ENCODE results near the gene EEFSEC. TPM values are rescaled to one million over a fixed set of nuclear protein-coding genes. Genes with fewer than 3 reads are reported as not detected.

The EEFSEC gene
- total RNA-seq, 3 donors from 2014 or later: 13.9 to 28.2 (median 19.8) TPM

GRCh38 chr3:128257632-128258031, 104.4 kb downstream of the EEFSEC start:
- DNase-seq (ENCODE audit: low spot score in 2 of 2): no peak
- no peaks in the 10 kb centered on the region for H3K4me1 ChIP-seq
- TF ChIP-seq, protein P1, sequence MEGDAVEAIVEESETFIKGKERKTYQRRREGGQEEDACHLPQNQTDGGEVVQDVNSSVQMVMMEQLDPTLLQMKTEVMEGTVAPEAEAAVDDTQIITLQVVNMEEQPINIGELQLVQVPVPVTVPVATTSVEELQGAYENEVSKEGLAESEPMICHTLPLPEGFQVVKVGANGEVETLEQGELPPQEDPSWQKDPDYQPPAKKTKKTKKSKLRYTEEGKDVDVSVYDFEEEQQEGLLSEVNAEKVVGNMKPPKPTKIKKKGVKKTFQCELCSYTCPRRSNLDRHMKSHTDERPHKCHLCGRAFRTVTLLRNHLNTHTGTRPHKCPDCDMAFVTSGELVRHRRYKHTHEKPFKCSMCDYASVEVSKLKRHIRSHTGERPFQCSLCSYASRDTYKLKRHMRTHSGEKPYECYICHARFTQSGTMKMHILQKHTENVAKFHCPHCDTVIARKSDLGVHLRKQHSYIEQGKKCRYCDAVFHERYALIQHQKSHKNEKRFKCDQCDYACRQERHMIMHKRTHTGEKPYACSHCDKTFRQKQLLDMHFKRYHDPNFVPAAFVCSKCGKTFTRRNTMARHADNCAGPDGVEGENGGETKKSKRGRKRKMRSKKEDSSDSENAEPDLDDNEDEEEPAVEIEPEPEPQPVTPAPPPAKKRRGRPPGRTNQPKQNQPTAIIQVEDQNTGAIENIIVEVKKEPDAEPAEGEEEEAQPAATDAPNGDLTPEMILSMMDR (IDR thresholded peaks at IDR 0.05): no peak
- TF ChIP-seq POLR2A (IDR thresholded peaks at IDR 0.05) (no peak), POLR2AphosphoS5 (IDR thresholded peaks at IDR 0.05) (no peak)
- H3K27ac ChIP-seq: no peak overlapping the region
- no peak overlapping the region for H3K4me3 ChIP-seq
- no peaks in the 10 kb centered on the region for H3K36me3 ChIP-seq
- peaks cover 6 to 16% of the 10 kb centered on the region in 2 donors for H3K9me3 ChIP-seq
- intact Hi-C loops (cut with DNase I; ENCODE audit: low total_unique reads): no loop called here
- no peaks in the 10 kb centered on the region for H3K27me3 ChIP-seq

DNA sequence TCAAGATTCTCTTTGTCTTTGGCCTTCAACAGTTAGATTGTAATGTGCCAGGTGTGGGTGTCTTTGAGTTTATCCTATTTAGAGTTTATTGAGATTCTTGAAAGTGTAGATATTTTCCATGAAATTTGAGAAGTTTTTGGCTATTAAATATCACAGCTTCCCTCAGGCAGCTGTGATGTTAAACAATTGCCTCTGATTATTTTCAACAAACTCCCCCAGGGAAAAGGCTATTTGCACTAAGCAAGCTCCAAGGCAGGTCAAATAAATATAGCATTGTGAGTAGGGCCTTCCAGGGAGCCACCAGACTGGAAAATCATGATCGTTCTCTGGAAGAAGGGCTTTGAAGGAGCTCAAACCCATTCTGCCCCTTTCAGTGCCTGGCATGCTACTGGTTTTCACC, 107.0 kb downstream of the EEFSEC start:
- no peak for DNase-seq (ENCODE audit: low spot score in 2 of 2)
- H3K27me3 ChIP-seq: no peaks in the 10 kb centered on the region
- intact Hi-C loops (cut with DNase I; ENCODE audit: low total_unique reads): no loop called here
- no peaks in the 10 kb centered on the region for H3K36me3 ChIP-seq
- no peak overlapping the region for H3K4me3 ChIP-seq
- no peak overlapping the region for H3K27ac ChIP-seq
- H3K4me1 ChIP-seq: no peaks in the 10 kb centered on the region
- no peak for TF ChIP-seq POLR2AphosphoS5 (IDR thresholded peaks at IDR 0.05)
- TF ChIP-seq, protein P1 (IDR thresholded peaks at IDR 0.05): no peak
- TF ChIP-seq POLR2A (IDR thresholded peaks at IDR 0.05): no peak
- H3K9me3 ChIP-seq: peaks cover 6 to 16% of the 10 kb centered on the region in 2 donors

GRCh38 chr3:128262457-128262856, 109.2 kb downstream of the EEFSEC start:
- Histone ChIP-seq H3K27ac (no peak overlapping the region), H3K4me3 (no peak overlapping the region), H3K4me1 (no peaks in the 10 kb centered on the region), H3K27me3 (no peaks in the 10 kb centered on the region), H3K36me3 (no peaks in the 10 kb centered on the region), H3K9me3 (peaks cover 6 to 16% of the 10 kb centered on the region in 2 donors)
- intact Hi-C loops (cut with DNase I; ENCODE audit: low total_unique reads): no loop called here
- DNase-seq (ENCODE audit: low spot score in 2 of 2): no peak
- TF ChIP-seq POLR2A (IDR thresholded peaks at IDR 0.05) (no peak), POLR2AphosphoS5 (IDR thresholded peaks at IDR 0.05) (no peak)

DNA sequence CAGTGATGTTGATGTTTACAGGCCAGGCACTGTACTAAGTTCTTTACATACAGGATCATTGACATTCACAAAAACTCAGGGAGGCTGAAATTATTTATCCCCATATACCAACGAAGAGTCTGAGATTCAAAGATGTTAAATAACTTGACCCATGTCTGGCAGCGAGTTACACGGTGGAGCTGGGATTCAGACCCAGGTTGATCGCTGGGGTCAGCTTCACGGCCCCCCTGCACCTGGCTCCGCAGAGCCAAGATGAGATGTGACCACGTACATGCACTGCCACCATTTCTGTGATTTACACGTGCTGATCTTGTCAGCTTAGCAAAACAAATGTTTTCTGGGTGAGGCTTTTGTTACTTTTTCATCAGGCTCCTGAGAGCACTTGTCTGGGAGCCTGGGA, 109.8 kb downstream of the EEFSEC start:
- DNase-seq (ENCODE audit: low spot score in 2 of 2): no peak
- Histone ChIP-seq H3K4me1 (no peaks in the 10 kb centered on the region), H3K9me3 (peaks cover 6 to 16% of the 10 kb centered on the region in 2 donors), H3K27me3 (no peaks in the 10 kb centered on the region), H3K36me3 (no peaks in the 10 kb centered on the region), H3K4me3 (no peak overlapping the region), H3K27ac (no peak overlapping the region)
- intact Hi-C loops (cut with DNase I; ENCODE audit: low total_unique reads): no loop called here
- TF ChIP-seq, protein P1 (IDR thresholded peaks at IDR 0.05): no peak
- TF ChIP-seq POLR2A (IDR thresholded peaks at IDR 0.05) (no peak), POLR2AphosphoS5 (IDR thresholded peaks at IDR 0.05) (no peak)

DNA sequence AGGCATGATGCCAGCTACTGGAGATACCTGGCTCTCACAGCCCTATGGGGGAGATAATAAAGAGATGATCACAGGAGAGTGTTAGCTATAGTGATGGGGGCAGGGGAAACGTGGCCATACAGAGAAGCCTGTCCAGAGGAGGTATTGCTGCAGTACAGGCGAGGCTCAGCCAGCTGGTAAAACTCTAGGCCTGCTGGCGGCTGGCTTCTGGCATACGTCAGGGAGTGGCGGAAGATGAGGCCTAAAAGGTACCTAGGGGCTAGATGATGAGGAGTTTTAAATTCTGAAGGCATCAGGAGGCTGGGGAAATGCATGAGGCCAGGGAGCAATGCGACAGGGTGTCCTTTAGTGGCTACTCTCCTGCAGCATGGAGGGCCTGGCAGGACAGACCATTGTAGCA, 110.7 kb downstream of the EEFSEC start:
- Histone ChIP-seq H3K36me3 (no peaks in the 10 kb centered on the region), H3K4me3 (no peak overlapping the region), H3K9me3 (peaks cover 6 to 16% of the 10 kb centered on the region in 2 donors), H3K4me1 (no peaks in the 10 kb centered on the region), H3K27ac (no peak overlapping the region), H3K27me3 (no peaks in the 10 kb centered on the region)
- TF ChIP-seq POLR2AphosphoS5 (IDR thresholded peaks at IDR 0.05): no peak
- TF ChIP-seq, protein P1 (IDR thresholded peaks at IDR 0.05): no peak
- no peak for TF ChIP-seq POLR2A (IDR thresholded peaks at IDR 0.05)
- intact Hi-C loops (cut with DNase I; ENCODE audit: low total_unique reads): no loop called here
- no peak for DNase-seq (ENCODE audit: low spot score in 2 of 2)

- intact Hi-C loops (cut with DNase I; ENCODE audit: low total_unique reads): no loop called here
- DNase-seq (ENCODE audit: low spot score in 2 of 2): no peak
Measured at GRCh38 chr3:128266453-128266852, 113.2 kb downstream of the EEFSEC start.

More at GRCh38 chr3:128266453-128266852, 113.2 kb downstream of the EEFSEC start:
- Histone ChIP-seq H3K27ac (no peak overlapping the region), H3K27me3 (no peaks in the 10 kb centered on the region), H3K4me1 (no peaks in the 10 kb centered on the region), H3K4me3 (no peak overlapping the region), H3K36me3 (no peaks in the 10 kb centered on the region), H3K9me3 (no peaks in the 10 kb centered on the region)
- no peak for TF ChIP-seq POLR2AphosphoS5 (IDR thresholded peaks at IDR 0.05)
- no peak for TF ChIP-seq POLR2A (IDR thresholded peaks at IDR 0.05)
- TF ChIP-seq, protein P1 (IDR thresholded peaks at IDR 0.05): no peak

Measured in breast epithelium (tissue), 4 donors.